Ammon's horn (tissue), 1 donor: ENCODE data around the gene TMCC3.

Source experiments
- DNase-seq: peaks from one replicate; pipeline ENCODE4 v3.0.0-alpha.2; 2016; ENCODE audit warnings: low spot score

The TMCC3 gene

DNA sequence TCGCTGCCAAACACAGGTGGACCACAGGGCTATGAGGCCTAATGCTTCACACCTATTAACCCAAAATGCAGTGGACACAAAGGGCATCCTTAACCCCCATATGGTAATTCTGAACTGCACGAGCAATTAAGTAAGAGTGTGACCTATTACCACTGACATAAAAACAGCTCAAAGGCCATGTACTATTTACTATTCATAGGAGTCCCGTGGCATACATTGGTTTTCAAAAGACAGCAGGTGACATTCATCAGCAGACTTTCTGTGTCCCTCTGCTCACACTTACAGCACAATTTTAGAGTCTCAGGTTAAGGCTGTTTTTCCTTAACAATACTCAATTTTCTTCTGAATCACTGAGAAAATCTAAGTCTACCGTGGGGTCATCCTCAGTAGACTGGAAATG lies 23.1 kb upstream of the TMCC3 start:
- DNase-seq: no peak

DNA sequence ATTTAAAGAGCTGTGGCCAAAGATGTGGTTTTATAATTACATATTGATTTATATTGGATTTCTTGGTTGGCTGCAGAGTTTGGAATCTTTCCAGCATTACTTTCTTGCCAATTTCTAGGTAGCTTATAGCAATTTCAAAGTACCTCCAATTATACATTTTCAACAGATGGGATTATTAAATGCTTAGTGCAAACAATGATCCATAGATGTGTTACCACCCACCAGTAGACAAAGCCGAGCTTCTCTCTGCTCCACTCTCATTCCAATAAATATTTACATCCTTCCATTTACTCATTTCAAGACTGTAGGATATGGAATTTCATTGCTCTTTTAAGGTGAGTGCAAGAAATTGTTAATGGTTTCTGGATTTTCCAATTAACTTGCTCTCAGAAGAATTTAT lies 21.6 kb upstream of the TMCC3 start:
- DNase-seq: no peak

DNA sequence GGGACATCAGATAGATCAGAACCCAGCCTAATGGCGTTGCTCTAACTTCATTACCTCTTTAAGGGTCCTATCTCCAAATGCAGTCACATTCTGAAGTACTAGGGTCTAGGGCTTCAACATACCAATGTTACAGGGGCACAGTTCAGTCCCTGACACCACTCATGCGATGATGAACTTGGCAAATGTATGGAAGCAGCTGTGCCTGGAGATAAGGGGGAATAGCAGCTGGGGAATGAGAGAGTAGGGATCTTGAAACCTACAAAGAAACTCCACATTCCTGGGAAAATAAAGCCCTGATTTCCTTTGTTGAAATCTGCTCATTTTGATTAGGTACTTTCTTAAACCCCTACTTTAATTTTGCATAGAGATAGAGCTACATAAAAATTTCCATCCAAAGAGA lies 20.5 kb upstream of the TMCC3 start:
- no peak for DNase-seq

DNA sequence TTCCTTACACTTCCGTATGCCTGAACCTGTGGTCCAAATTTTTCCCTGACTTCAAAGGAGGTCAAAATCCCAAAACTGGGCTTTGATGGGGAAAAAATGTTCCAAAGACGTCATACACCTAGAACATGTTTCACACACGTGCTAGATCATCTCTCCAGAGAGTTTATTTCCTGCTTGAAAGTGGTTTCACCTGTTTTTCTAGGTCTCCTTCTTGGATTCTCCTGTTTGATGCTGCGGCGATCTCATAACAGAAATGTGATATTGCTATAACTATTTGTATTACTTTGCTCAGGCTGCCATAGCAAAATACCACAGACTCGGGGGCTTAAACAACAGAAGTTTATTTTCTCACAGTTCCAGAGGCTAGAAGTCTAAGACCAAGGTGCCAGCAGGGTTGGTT lies 19.7 kb upstream of the TMCC3 start:
- no peak for DNase-seq

GRCh38 chr12:94667031-94667540 lies 16.7 kb upstream of the TMCC3 start:
- DNase-seq: no peak

- DNase-seq: no peak
These were observed 15.8 kb upstream of the TMCC3 start for GRCh38 chr12:94666158-94666557.

- DNase-seq: peak; percentile 60
These were observed 13.3 kb upstream of the TMCC3 start for GRCh38 chr12:94663702-94664101.

DNA sequence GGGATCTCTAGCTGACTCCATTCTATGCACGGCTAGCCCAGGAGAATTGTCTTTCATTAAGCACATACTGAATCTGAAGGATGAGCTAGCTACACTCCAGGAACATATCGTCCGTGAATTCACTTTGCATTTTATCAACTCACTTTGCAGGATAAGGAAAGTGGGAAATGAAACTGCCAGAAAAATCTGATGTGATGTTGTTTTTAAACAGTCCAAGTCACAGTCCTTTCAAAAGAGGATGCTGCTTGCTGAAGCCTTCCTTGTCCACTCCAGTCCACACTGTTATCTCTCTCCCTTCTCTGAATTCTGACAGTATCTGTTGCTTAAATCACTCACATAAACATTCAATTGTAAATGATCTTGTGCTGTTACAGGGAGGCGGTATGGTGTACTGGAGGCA lies 12.7 kb upstream of the TMCC3 start:
- DNase-seq: peak; percentile 33

DNA sequence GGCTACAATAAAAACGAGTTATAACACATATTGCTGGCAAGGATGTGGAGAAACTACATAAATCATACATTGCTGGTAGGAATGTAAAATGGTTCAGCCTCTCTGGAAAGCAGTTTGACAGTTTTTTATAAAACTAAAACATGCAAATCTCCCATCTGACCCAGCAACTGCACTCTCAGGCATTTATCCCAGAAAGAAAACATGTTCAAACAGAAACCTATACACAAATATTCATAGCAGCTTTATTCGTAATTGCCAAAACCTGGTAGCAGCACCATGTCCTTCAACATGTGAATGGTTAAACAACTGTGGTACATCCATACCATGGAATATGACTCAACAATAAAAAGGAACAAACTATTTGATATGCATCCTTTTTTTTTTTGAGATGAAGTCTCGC lies 10.1 kb upstream of the TMCC3 start:
- DNase-seq: no peak

GRCh38 chr12:94659346-94659930 lies 9.1 kb upstream of the TMCC3 start:
- no peak for DNase-seq

DNA sequence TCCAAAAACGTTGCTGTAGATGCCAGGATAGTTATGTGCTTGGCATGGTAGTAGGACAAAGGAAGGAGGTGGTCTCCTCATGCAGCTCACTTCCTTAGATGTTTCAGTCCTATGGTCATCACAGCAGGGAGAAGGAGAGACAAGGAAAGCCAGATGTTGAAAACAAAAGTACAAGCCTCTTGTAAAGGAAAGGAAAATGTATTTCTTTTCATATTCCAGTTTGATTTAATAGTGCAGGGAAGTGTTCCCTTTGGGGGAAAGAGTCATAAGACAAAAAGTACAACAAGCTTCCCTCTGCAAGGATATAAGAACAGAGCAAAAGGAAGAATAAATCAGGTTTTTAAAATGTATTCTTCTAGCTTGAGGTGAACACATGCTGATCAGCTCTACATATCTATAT lies 8.6 kb upstream of the TMCC3 start:
- DNase-seq: no peak

DNA sequence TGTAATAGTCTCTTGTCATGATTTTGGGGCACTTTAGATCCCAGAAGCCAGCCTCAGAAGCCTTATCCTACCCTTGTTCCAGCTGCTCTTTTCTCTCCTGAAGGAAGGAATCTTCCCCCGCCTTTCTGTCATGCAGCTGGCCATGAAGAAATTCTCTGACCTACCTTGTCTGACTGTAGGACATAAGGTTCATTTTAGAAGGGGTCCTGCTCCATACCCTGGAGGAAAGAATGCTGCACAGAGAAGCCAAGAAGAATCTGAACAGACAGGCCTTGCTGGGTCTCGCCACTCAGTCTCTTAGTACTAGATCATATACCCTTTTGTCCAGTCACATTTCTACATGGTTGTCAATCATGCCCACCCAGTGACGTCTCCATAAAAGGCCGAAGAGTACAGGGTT lies 6.2 kb upstream of the TMCC3 start:
- DNase-seq: no peak

DNA sequence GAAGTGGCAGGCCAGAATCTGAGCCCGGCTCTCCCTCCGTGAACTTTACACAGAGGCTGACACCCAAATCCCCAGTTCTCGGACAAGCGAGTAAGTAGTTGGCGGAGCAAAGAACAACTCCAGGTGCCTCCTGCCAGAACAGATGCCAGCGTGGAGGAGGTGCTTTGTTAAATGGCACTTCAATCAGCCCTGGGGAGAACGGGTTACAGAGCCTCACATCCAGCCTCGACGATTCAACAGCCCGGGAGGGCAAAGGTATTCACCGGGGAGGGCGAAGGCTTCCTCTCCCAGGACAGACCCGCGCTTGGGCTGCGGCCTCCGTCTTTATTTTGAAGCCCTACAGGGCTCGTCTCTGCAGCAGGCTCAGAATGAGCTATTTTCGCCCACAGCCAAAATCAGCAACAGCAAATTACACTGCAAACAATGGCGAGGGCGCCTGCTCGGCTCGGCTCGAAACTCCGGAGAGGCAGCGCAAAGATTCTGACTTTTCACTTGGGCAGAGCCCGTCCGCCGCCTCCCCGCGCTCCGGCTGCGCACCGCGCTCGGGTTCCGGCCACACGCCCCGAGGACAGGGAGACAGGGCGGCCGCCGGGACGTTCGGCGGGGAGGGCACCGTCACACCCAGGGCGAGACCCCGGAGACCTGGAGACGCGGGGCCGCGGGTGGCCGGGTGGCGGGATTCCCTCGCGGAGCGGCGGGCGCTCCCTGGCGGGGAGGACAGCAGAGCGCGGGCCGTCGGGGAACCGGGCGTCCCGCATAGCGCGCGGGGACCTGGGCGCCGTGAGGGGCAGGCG lies 811 bp downstream of the TMCC3 start:
- peak; percentile 31 for DNase-seq

DNA sequence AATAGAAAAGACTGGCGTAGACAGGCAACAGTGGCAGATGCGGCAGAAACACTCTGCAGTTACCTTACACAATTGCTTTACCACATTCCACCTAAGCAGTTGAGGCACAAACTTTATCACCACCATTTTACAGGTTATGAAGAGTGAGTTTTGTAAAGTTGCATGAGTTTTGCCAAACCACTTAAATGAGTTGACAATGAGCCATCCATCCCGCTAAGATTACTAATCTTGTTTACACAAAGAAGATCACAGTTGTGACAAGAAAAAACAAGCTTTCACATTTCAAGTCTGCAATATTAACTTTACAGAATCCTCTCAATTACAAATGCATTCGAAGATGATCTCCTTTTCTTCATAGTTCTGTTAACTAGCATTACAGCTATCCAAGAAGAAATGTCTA lies 1.8 kb downstream of the TMCC3 start:
- DNase-seq: no peak

GRCh38 chr12:94644141-94644979 lies 6.0 kb downstream of the TMCC3 start:
- DNase-seq: peak; percentile 69

DNA sequence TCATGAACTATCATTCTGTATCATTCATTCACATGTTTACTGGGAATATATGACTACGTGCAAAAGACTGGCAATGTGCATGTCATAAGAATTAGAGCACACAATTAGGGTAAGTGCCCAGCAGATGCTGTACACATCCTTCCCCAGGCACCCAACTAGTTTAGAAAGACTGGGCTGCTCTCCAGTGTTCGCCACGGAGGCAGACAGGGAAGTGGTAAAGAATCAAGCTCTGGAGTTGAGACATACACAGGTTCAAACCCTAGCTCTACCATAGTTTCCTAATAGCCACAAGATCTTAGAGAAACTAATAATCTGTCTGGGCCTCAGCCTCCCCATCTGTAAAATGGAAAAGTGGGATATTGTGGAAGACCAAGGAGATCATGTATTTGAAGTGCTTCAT lies 6.8 kb downstream of the TMCC3 start:
- peak; percentile 45 for DNase-seq

GRCh38 chr12:94641283-94641682 lies 9.1 kb downstream of the TMCC3 start:
- no peak for DNase-seq

GRCh38 chr12:94640134-94640928 lies 10.0 kb downstream of the TMCC3 start:
- peak; percentile 54 for DNase-seq

GRCh38 chr12:94638521-94638920 lies 11.8 kb downstream of the TMCC3 start:
- DNase-seq: no peak

GRCh38 chr12:94637390-94638113 lies 12.8 kb downstream of the TMCC3 start:
- no peak for DNase-seq

DNA sequence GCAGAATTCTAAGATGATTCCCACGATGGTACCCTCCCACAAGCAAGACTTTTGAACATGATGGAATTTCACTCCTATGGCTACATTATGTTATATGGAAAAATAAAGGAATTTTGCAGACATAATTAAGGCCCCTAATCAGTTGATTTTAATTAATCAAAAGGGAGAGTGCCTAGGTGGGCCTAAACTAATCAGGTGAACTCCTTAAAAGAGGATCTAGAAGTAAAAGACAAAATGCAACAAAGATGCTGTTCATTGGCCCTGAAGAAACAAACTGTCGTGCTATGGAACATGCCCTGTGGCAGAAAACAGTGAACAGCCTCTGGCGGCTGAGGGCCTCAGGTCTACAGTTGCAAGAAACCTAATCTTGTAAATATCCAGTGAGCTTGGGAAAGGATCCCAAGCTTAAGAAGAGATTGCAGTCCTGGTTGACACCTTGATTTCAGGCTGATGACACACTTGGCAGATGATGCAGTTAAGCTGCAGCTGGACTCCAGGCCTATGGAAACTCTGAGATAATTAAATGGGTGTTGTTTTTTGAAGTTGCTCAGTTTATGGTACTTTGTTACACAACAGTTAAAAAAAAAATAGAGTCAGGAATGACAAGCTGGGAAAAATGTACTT lies 13.8 kb downstream of the TMCC3 start:
- no peak for DNase-seq
